Calu3 (cell line): ENCODE data around the gene MT2A. TPM values are rescaled to one million over a fixed set of nuclear protein-coding genes. Genes with fewer than 3 reads are reported as not detected.
A peak's percentile ranks its signal among the peaks of the same experiment; 100 is the strongest.

ENCODE experiments used
- BruUV-seq: library from RNA; stranded (reverse); fragments of 400-500 nt; replicated peaks from 2 replicates; lab custom pipeline; 2021; lab: Mats Ljungman, UMichigan
- CTCF ChIA-PET: fragments of 300-600 bp; sonication (Branson Sonifier 250); formaldehyde crosslinking; loops from one replicate; lab custom pipeline; 2022; ENCODE audit warnings: antibody characterized with exemption; lab: Charles Lee
- DNase-seq: peaks from one replicate; pipeline ENCODE4 v3.0.0; 2022
- H3K27ac Mint-ChIP-seq: one replicate; pipeline ENCODE4 v1.8.0; 2022; ENCODE audit warnings: mixed read lengths; ENCODE audit not compliant: unreplicated experiment
- H3K27me3 Mint-ChIP-seq: one replicate; pipeline ENCODE4 v1.8.0; 2022; ENCODE audit warnings: mixed read lengths; ENCODE audit not compliant: unreplicated experiment
- H3K36me3 Mint-ChIP-seq: one replicate; pipeline ENCODE4 v1.8.0; 2022; ENCODE audit warnings: mild to moderate bottlenecking, moderate library complexity, mixed read lengths; ENCODE audit not compliant: insufficient read depth, unreplicated experiment
- H3K4me1 Mint-ChIP-seq: one replicate; pipeline ENCODE4 v1.8.0; 2022; ENCODE audit warnings: mild to moderate bottlenecking, low read depth, mixed read lengths; ENCODE audit not compliant: unreplicated experiment
- H3K4me3 Mint-ChIP-seq: one replicate; pipeline ENCODE4 v1.8.0; 2022; ENCODE audit warnings: mild to moderate bottlenecking, low read depth, moderate library complexity, mixed read lengths; ENCODE audit not compliant: unreplicated experiment
- H3K9me3 Mint-ChIP-seq: one replicate; pipeline ENCODE4 v1.8.0; 2022; ENCODE audit warnings: low read depth, mixed read lengths; ENCODE audit not compliant: unreplicated experiment
- intact Hi-C: fragments of 100-400 bp; cut with micrococcal nuclease; formaldehyde crosslinking; loops from one replicate; pipeline ENCODE4 v1.10.0; 2022; ENCODE audit not compliant: unreplicated experiment
- total RNA-seq: library from RNA; stranded (reverse); gene quantifications from 2 replicates; pipeline ENCODE4 v1.2.3, GENCODE V29; 2022
- TF ChIP-seq, protein P1 (sequence below): fragments of 200-600 bp; IDR thresholded peaks from one replicate; pipeline ENCODE4 v1.8.0; 2022; ENCODE audit warnings: antibody characterized with exemption; ENCODE audit not compliant: unreplicated experiment

The MT2A gene
- total RNA-seq, 1 experiment from 2014 or later: 8.2 TPM

DNA sequence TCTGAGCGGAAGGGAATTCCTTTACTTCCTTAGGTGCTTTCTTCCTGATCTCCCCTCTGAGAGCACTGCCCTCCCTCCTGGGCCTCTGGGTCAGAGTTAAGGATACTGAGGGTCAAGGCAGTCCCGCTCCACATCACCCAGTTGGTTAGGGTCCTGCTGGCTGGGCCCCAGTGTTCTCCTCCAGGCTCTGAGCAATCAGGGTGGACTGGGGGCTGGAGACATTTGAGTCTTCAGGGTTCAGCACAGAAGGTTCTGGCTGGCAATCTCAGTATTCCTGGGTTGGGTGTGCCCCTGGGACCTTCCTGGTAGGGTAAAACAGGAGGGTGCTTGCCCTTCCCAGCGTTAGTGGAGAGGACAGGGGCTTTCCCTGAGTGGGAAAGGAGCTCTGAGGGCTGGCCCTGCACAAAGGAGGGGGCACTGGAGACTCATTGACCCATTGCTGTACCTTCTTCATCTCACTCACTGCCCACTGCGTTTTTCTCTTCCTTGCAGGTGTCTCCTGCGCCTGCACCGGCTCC, 24.5 kb downstream of the MT2A start:
- CTCF ChIA-PET: interaction anchor here (1.0 kb wide), 1 partner anchor 25 kb away, joined by 4 read pairs; the partner anchor contains the start of gene MT2A
- Mint-ChIP-seq H3K9me3 (no peaks in the 10 kb centered on the region), H3K36me3 (peaks cover 9% of the 10 kb centered on the region), H3K27me3 (peaks cover 86% of the 10 kb centered on the region), H3K4me3 (peak overlapping the region; percentile 68), H3K4me1 (peaks cover 16% of the 10 kb centered on the region), H3K27ac (no peak overlapping the region)
- no peak for DNase-seq
- intact Hi-C loops: no loop called here
- TF ChIP-seq, protein P1, sequence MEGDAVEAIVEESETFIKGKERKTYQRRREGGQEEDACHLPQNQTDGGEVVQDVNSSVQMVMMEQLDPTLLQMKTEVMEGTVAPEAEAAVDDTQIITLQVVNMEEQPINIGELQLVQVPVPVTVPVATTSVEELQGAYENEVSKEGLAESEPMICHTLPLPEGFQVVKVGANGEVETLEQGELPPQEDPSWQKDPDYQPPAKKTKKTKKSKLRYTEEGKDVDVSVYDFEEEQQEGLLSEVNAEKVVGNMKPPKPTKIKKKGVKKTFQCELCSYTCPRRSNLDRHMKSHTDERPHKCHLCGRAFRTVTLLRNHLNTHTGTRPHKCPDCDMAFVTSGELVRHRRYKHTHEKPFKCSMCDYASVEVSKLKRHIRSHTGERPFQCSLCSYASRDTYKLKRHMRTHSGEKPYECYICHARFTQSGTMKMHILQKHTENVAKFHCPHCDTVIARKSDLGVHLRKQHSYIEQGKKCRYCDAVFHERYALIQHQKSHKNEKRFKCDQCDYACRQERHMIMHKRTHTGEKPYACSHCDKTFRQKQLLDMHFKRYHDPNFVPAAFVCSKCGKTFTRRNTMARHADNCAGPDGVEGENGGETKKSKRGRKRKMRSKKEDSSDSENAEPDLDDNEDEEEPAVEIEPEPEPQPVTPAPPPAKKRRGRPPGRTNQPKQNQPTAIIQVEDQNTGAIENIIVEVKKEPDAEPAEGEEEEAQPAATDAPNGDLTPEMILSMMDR: no peak
- BruUV-seq: no TSS peak

DNA sequence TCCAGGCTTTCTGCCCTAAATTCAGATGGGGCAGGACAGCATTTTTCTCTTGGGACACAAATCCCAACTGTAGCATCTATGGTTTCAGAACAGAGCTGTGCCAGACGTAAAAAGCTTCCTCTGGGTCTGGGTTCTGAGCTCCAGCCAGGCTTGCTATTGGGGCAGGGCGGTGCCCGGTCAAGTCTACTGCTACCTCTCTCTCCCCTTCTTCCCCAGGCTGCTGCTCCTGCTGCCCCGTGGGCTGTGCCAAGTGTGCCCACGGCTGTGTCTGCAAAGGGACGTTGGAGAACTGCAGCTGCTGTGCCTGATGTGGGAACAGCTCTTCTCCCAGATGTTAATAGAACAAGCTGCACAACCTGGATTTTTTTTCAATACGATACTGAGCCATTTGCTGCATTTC, 25.2 kb downstream of the MT2A start:
- no peaks in the 10 kb centered on the region for H3K9me3 Mint-ChIP-seq
- DNase-seq: no peak
- H3K4me3 Mint-ChIP-seq: no peak overlapping the region
- peaks cover 92% of the 10 kb centered on the region for H3K27me3 Mint-ChIP-seq
- BruUV-seq: no TSS peak
- H3K27ac Mint-ChIP-seq: no peak overlapping the region
- TF ChIP-seq, protein P1: no peak
- H3K4me1 Mint-ChIP-seq: peaks cover 18% of the 10 kb centered on the region
- intact Hi-C loops: no loop called here
- H3K36me3 Mint-ChIP-seq: peaks cover 15% of the 10 kb centered on the region
- CTCF ChIA-PET: no interaction called here

DNA sequence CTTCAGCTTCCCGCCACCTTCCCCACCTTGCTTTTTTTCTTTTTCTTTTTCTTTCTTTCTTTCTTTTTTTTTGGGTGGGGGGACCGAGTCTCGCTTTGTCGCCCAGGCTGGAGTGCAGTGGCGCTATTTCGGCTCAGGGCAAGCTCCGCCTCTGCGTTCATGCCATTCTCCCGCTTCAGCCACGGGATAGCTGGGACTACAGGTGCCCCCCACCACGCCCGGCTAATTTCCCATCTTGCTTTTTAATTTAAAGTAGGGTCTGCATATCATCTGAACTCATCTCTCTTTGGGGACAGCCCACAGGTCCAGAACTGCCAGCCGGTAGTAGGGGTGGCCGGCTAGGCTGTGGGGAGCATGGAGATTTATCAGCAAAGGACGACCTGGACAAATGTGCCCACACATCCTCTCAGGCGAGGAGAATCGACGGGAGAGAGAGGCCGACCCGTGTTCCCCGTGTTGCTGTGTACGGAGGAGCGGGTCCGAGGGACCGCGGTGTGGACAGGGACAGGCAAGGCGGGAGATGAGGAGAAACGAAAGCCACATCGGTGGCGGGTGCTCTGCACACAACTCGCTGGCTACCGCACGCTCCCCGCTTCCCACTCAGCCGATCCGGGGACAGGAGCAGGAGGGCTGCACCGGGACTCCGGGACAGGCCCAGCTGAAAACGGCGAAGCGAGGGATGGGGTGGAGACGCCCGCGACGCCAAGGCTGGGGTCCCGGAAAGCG, 26.5 kb downstream of the MT2A start:
- H3K9me3 Mint-ChIP-seq: no peaks in the 10 kb centered on the region
- DNase-seq: no peak
- intact Hi-C loops: no loop called here
- no TSS peak for BruUV-seq
- H3K36me3 Mint-ChIP-seq: peaks cover 19% of the 10 kb centered on the region
- no peak overlapping the region for H3K27ac Mint-ChIP-seq
- H3K4me3 Mint-ChIP-seq: no peak overlapping the region
- peaks cover 18% of the 10 kb centered on the region for H3K4me1 Mint-ChIP-seq
- H3K27me3 Mint-ChIP-seq: peaks cover 100% of the 10 kb centered on the region
- CTCF ChIA-PET: no interaction called here
- TF ChIP-seq, protein P1: no peak

DNA sequence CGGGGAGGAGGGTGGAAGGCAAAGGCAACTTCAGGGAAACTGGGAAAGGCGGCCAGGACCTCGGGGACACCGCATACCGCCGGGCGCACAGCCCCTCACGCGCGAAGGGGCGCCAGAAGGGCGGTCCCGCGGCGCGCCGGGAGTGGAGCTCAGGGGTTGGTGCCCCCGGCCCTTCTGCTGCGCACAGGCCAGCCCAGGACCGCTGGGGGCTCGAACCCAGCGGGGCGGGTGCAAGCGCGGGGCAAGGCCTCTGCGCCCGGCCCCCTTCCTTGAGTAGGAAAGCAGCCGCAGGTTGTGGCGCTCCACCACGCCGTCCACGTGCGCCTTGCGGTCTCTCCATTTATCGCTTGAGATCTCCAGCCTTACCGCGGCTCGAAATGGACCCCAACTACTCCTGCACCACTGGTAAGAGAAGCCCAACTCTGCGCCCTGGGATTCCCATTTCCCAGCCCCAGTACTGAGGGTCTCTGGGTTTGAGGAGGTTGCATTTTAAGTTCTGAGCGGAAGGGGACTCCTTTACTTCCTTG, 27.1 kb downstream of the MT2A start:
- H3K27me3 Mint-ChIP-seq: peaks cover 100% of the 10 kb centered on the region
- CTCF ChIA-PET: no interaction called here
- H3K27ac Mint-ChIP-seq: no peak overlapping the region
- BruUV-seq: no TSS peak
- H3K4me3 Mint-ChIP-seq: no peak overlapping the region
- intact Hi-C loops: no loop called here
- H3K36me3 Mint-ChIP-seq: peaks cover 19% of the 10 kb centered on the region
- no peak for DNase-seq
- H3K9me3 Mint-ChIP-seq: no peaks in the 10 kb centered on the region
- H3K4me1 Mint-ChIP-seq: peaks cover 18% of the 10 kb centered on the region
- TF ChIP-seq, protein P1: no peak
